ENCODE measurements around the gene SH3TC2.
A peak's percentile ranks its signal among the peaks of the same experiment; 100 is the strongest.

Gene SH3TC2

GRCh38 chr5:149001162-149001561 lies 61.7 kb downstream of the SH3TC2 start:
- no peak for DNase-seq (ENCODE audit: low read depth)

GRCh38 chr5:148999741-149000140 lies 63.1 kb downstream of the SH3TC2 start:
- DNase-seq (ENCODE audit: low read depth): no peak

GRCh38 chr5:148998174-148998797 lies 64.6 kb downstream of the SH3TC2 start:
- peak; percentile 75 for DNase-seq (ENCODE audit: low read depth)

DNA sequence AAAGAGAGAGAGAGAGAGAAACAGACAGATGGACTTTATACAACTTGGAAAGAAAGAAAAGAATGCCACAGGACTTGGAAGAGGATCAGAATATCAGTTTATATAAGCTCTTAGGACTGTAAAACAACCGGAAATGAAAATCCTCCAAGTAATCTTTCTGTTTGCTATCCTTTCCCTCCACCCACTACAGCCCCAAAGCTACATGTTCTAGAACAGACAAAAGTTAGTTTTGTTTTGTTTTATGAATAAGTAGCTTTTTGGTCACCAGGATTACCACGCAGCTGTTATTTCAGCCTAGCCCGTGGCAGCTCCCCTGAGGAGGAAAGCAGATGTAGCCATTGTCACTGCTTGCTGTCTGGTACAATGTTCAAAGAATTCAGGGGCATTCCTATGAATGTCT lies 66.6 kb downstream of the SH3TC2 start:
- DNase-seq (ENCODE audit: low read depth): peak; percentile 39

DNA sequence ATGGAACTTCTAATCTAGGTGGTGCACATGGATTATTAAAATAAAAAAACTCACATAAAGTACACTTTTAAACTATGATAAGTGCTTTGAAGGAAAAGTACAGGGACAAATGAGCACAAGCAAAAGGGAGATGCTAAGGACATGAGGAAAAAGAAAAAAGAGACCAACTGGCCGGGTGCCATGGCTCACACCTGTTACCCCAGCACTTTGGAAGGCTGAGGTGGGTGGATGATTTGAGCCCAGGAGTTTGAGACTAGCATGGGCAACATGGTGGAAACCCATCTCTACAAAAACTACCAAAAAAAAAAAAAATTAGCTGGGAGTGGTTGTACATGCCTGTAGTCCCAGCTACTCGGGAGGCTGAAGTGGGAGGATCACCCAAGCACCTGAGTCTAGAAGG lies 67.1 kb downstream of the SH3TC2 start:
- DNase-seq (ENCODE audit: low read depth): no peak

DNA sequence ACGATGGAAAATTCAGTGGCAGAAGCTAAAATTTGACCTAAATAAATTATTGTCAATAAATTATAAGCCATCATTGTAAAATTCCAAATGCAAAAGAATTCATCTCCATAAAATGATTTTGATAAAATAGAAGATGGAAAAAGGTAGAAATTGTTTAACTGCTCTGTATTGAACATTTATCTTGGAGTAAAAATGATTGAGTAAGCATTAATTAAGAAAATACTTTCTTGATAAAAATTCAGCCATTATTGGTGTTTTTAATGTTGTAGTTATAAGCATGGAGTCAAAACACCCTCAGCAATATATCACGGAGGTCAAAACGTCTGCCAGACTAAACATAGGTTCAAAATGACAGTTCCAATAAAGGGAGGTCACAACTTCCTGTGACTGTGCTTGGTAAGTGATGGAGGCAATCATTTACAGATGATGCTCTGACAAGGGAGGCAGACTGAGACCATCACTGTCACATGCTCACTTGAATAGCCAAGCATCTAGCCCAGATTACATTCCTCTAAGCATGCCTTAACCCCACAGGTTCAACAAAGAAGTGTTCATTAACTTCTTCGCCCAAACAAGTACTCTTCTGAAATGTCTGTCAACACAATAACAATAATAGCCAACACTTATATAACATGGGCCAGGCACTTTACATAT lies 69.5 kb downstream of the SH3TC2 start:
- no peak for DNase-seq (ENCODE audit: low read depth)

- DNase-seq (ENCODE audit: low read depth): no peak
Observed at GRCh38 chr5:148992265-148992664, 70.6 kb downstream of the SH3TC2 start.

- no peak for DNase-seq (ENCODE audit: low read depth)
Observed at GRCh38 chr5:148991566-148991965, 71.3 kb downstream of the SH3TC2 start.

DNA sequence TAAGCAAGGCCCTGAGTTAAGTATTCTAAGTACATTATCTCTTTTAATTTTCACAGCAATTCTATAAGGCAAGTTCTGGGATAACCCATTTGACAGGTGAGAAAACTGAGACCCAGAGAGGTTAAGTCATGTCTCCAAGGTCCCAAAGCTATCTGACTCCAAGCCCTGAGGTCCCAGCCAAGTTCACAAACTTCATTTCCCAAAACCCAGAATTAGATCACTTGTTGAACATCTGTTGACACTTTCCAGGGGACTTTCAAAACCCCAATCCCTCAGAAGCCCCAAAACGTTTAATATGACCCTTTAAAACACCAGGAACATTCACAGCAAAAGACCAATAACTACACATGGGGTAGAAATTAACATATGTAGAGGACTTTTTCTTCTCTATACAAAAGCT lies 72.0 kb downstream of the SH3TC2 start:
- DNase-seq (ENCODE audit: low read depth): no peak

- DNase-seq (ENCODE audit: low read depth): no peak
Observed at GRCh38 chr5:148989567-148989966, 73.3 kb downstream of the SH3TC2 start.

- DNase-seq (ENCODE audit: low read depth): peak; percentile 54
Observed at GRCh38 chr5:148988328-148988727, 74.5 kb downstream of the SH3TC2 start.

DNA sequence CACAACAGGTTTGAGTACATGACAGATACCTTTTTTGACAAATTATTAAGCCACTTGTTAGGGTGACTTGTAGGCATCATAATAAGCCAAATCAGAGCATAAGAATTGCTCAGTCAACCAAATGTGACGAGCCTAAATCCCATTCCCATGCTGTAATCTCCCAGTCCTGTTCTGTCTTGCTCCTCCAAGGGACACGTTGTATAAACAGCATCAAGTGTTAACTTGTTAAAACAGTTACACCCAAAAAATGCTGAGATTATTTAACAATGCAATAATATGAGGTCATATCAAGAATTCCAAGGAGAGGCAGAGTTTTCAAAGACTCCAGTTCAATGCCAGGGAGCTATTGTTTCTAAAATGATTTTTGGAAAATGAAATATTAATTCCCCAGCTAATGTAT lies 76.2 kb downstream of the SH3TC2 start:
- DNase-seq (ENCODE audit: low read depth): no peak

GRCh38 chr5:148984345-148984744 lies 78.5 kb downstream of the SH3TC2 start:
- peak; percentile 69 for DNase-seq (ENCODE audit: low read depth)

- DNase-seq (ENCODE audit: low read depth): no peak
Observed at GRCh38 chr5:148981353-148981752, 81.5 kb downstream of the SH3TC2 start.

GRCh38 chr5:148980731-148981130 lies 82.1 kb downstream of the SH3TC2 start:
- no peak for DNase-seq (ENCODE audit: low read depth)

DNA sequence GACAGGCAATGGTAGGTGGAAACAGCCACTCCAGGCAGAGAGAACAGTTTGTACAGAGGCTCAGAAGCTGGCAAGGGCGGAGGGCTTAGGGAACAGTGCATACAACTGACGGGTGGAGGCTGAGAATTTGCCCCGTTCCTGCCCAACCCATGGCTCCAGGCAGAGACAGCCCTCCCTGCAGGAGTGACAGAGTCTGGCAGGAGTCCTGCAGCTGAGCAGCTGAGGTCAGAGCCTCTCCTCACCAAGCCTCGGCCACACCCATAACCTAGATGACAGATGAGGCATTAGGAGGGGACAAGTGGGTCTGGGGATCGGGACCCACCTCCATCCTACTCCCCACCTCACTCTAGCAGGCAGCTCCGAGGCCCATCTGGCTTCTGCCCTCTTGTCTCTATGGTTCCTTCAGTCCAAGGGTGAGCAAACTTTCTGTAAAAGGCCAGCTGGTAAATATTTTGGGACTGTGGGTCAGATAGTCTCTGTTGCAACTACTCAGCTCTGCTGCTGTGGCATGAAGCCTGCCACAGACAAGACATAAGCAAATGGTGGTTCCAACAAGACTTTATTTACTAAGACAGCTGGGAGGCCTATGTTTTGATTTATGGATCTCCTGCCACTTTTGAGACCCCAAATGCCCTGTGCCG lies 83.7 kb downstream of the SH3TC2 start:
- no peak for DNase-seq (ENCODE audit: low read depth)

- no peak for DNase-seq (ENCODE audit: low read depth)
Observed at GRCh38 chr5:148978370-148979082, 84.3 kb downstream of the SH3TC2 start.

DNA sequence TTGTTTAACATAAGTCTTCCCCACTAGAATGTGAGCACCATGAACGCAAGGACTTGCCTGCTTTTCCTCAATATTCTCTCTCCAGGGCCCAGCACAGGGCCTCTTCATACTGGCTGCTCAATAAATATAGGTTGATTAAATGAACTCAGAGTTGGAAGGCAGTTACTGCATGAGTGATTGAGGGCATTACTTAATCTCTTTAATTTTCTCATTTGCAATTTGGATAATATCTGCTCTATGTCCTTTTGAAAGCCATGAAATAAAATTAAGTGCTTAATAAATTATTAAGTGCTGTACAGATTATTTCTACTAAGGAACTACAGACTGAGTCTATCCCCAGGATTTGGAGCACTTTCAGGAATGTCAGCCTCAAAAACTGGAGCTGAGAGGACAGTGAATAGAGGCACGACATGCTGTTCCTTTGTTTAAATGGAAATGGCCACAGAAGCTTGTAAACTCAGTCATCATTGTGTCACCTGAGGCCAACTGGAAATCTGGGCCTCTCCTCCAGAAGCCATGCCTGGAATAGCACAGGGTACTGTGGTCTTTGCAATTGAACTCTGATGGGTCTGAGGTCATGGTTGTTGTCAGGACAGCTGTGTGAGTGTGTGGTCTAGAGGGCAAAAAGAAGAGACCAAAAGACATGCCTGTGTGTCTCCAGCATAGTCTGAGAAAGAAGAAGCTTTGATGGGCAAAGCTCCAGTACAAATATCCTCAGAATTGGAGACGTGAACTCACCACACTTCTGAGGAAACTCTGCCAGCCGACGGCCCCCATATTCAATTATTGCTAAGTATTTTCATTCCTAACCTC lies 86.1 kb downstream of the SH3TC2 start:
- DNase-seq (ENCODE audit: low read depth): peak; percentile 97

DNA sequence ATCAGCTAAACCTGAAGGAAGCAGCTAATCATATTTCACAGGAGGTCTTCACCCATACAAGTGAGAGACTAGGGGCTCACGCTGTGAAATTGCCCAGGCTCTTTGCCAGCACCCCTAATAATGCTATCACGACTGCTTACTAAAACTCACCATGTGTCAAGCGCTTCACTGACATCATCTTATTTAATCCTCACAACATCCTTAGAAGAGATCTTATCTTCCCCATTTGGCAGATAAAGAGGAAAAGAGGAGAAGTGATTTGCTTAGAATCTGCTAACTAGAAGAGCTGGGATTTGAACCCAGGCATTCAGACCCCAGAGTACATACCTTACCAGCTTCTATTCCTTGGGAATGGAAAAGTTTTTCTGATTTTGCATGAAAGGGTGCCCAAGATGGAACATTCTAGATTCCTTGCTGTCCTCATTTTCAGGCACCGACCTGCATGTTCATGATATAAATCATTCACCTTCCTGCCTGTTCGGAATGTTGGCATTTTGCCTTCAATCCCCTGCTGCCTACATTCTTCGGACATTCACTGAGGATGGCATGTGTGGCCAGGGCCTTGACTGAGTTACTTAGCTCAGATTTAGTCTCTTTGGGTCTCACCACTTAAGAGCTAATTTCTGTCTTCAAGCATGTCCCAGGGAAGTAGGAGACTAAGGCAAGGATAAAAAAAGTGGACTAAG lies 88.1 kb downstream of the SH3TC2 start:
- DNase-seq (ENCODE audit: low read depth): peak; percentile 24

- peak; percentile 45 for DNase-seq (ENCODE audit: low read depth)
Observed at GRCh38 chr5:148973455-148973854, 89.4 kb downstream of the SH3TC2 start.

GRCh38 chr5:148972974-148973374 lies 89.9 kb downstream of the SH3TC2 start:
- DNase-seq (ENCODE audit: low read depth): peak; percentile 92
